Activated naive CD8-positive, alpha-beta T cell treated with anti-CD3 and anti-CD28 coated beads for 36 hours (primary cell): Measurements from ENCODE around the gene NRIP2. TPM values are rescaled to one million over a fixed set of nuclear protein-coding genes. Genes with fewer than 3 reads are reported as not detected.
A peak's percentile ranks its signal among the peaks of the same experiment; 100 is the strongest.
"Not testable (repeated sequence)": the region's sequence is repeated elsewhere in the genome, so short reads cannot be mapped to it uniquely, and the experiment has no call there.

Experiments
- DNase-seq: peaks from one replicate; pipeline ENCODE4 v3.0.0; 2021
- H3K27ac Mint-ChIP-seq: one replicate; pipeline ENCODE4 v1.8.0; 2022; ENCODE audit warnings: mild to moderate bottlenecking, moderate library complexity, mixed read lengths
- H3K27me3 Mint-ChIP-seq: one replicate; pipeline ENCODE4 v1.8.0; 2022; ENCODE audit warnings: mild to moderate bottlenecking, mixed read lengths
- H3K36me3 Mint-ChIP-seq: one replicate; pipeline ENCODE4 v1.8.0; 2021; ENCODE audit warnings: mild to moderate bottlenecking, mixed read lengths
- H3K4me1 Mint-ChIP-seq: one replicate; pipeline ENCODE4 v1.8.0; 2021; ENCODE audit warnings: mixed read lengths
- H3K4me3 Mint-ChIP-seq: one replicate; pipeline ENCODE4 v1.8.0; 2022; ENCODE audit warnings: mild to moderate bottlenecking, moderate library complexity, mixed read lengths
- H3K9me3 Mint-ChIP-seq: one replicate; pipeline ENCODE4 v1.8.0; 2022; ENCODE audit warnings: mixed read lengths
- total RNA-seq, 2 experiments: library from RNA; stranded (reverse); gene quantifications; one replicate each; pipeline ENCODE4 v1.2.3, GENCODE V29; 2021

NRIP2 gene, protein sequence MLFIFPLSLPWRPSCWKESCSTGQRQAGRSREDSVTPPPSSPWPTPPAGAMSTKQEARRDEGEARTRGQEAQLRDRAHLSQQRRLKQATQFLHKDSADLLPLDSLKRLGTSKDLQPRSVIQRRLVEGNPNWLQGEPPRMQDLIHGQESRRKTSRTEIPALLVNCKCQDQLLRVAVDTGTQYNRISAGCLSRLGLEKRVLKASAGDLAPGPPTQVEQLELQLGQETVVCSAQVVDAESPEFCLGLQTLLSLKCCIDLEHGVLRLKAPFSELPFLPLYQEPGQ
- not detected for total RNA-seq

GRCh38 chr12:2834581-2835491, at the start of gene NRIP2:
Gene NRIP2, minus strand, starts transcription at chr12:2835035. Its CDS starts 52 bp downstream, at chr12:2834983.
- Mint-ChIP-seq H3K27ac (peak within 1 kb of the TSS; percentile 14), H3K4me1 (peaks cover 19% of the 10 kb centered on the region), H3K27me3 (no peaks in the 10 kb centered on the region), H3K9me3 (no peaks in the 10 kb centered on the region), H3K4me3 (no peak within 1 kb of the TSS), H3K36me3 (peaks cover 9% of the 10 kb centered on the region)
- DNase-seq: no peak

- Mint-ChIP-seq H3K36me3 (peaks cover 25% of the 10 kb centered on the region), H3K27me3 (no peaks in the 10 kb centered on the region), H3K9me3 (no peaks in the 10 kb centered on the region), H3K4me3 (no peak overlapping the region), H3K27ac (no peak overlapping the region), H3K4me1 (peaks cover 30% of the 10 kb centered on the region)
- DNase-seq: no peak
Measured at GRCh38 chr12:2879853-2880252, 45.0 kb upstream of the NRIP2 start.

GRCh38 chr12:2877953-2878732, 43.3 kb upstream of the NRIP2 start:
- no peak for DNase-seq
- peak overlapping the region; percentile 97 for H3K4me3 Mint-ChIP-seq
- peaks cover 32% of the 10 kb centered on the region for H3K36me3 Mint-ChIP-seq
- H3K9me3 Mint-ChIP-seq: no peaks in the 10 kb centered on the region
- H3K27me3 Mint-ChIP-seq: no peaks in the 10 kb centered on the region
- peak overlapping the region; percentile 97 for H3K27ac Mint-ChIP-seq
- peaks cover 27% of the 10 kb centered on the region for H3K4me1 Mint-ChIP-seq

DNA sequence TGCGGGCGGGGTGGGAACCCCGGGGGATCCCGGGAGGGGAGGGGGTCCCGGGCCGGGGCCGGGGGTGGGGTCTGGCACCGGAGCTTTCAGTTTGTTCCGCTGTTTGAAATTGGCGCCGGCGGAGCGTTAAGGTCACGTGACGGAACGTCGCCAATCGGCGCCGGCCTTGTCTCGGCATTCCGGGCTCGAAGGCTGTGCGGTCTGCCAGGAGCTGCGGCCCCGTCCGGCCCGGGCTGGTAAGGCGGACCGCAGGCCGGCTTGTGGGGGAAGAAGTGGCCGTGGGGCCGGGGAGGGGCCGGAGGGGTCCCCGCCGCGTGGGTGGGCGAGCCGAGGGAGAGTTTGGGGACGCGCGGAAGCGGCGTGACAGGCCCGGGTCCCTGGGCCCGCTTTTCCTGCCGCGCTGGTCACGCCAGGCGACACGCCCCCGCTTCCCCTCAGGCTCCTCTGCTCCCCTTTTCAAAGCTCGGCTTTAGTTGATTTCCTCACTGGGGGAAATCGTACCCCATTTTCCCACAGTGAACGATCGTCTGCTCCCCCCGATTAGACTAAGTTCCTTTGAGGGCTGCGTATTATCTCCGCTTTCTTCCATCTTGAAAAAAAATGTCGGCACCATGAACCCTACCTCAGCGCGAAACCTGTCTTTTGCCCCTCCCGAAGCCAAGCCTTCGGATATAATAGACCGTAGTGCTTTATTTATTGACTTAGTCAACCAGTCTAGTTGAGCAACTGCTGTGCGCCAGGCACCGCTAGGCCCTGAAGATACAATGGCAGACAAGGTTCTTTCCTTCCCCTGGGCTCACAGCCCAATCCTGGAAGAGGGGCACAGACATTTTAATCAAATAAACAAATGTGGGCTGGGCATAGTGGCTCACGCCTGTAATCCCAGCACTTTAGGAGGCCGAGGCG, 42.5 kb upstream of the NRIP2 start, which contains the start of the genes FOXM1 and RHNO1:
Gene FOXM1, minus strand, starts transcription at position 128 of the 906 bp plus-strand sequence. CDS start 2,696 bp downstream, outside the sequence.
Gene RHNO1, plus strand, starts transcription at position 177 of the 906 bp plus-strand sequence. CDS start 8,144 bp downstream, outside the sequence.
- H3K27ac Mint-ChIP-seq: peak within 1 kb of the TSS; percentile 97
- peak within 1 kb of the TSS; percentile 97 for H3K4me3 Mint-ChIP-seq
- H3K4me1 Mint-ChIP-seq: peaks cover 27% of the 10 kb centered on the region
- no peaks in the 10 kb centered on the region for H3K27me3 Mint-ChIP-seq
- peak; percentile 86 for DNase-seq
- no peaks in the 10 kb centered on the region for H3K9me3 Mint-ChIP-seq
- peaks cover 33% of the 10 kb centered on the region for H3K36me3 Mint-ChIP-seq

GRCh38 chr12:2876431-2877046, 41.7 kb upstream of the NRIP2 start:
- Mint-ChIP-seq H3K4me3 (peak overlapping the region; percentile 92), H3K4me1 (peaks cover 25% of the 10 kb centered on the region), H3K9me3 (no peaks in the 10 kb centered on the region), H3K27me3 (no peaks in the 10 kb centered on the region), H3K27ac (peak overlapping the region; percentile 87), H3K36me3 (peaks cover 38% of the 10 kb centered on the region)
- peak; percentile 25 for DNase-seq

- H3K4me3 Mint-ChIP-seq, H3K27me3 Mint-ChIP-seq, H3K4me1 Mint-ChIP-seq, H3K27ac Mint-ChIP-seq, DNase-seq, H3K9me3 Mint-ChIP-seq: not testable (repeated sequence)
- H3K36me3 Mint-ChIP-seq: peaks cover 43% of the 10 kb centered on the region
Measured at GRCh38 chr12:2868986-2869632, 34.3 kb upstream of the NRIP2 start.

DNA sequence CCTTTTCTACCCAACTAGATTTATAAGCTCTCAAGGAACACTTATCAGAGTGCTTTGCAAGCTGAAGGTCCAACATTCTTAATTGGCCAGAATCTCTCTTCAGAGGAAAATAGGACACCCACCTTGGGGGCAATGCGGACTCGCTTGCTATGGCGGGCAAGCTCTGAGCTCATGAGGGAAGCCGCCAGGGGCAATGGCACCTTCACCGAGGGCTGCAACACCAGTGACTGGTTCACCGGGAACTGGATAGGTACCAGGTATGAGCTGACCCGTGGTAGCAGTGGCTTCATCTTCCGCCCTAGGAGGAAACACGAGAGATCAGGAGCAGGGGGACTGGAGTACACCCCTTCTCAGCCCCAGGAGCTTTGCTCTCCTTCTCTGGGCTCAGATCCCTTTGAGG, 29.4 kb upstream of the NRIP2 start:
- Mint-ChIP-seq H3K27me3 (no peaks in the 10 kb centered on the region), H3K27ac (no peak overlapping the region)

GRCh38 chr12:2863402-2863801, 28.6 kb upstream of the NRIP2 start:
- not testable (repeated sequence) for H3K4me1 Mint-ChIP-seq, DNase-seq, H3K27ac Mint-ChIP-seq, H3K4me3 Mint-ChIP-seq, H3K27me3 Mint-ChIP-seq, H3K9me3 Mint-ChIP-seq
- H3K36me3 Mint-ChIP-seq: peaks cover 39% of the 10 kb centered on the region

More for the DNA sequence above, 29.4 kb upstream of the NRIP2 start:
- Mint-ChIP-seq H3K36me3 (peaks cover 43% of the 10 kb centered on the region), H3K9me3 (no peaks in the 10 kb centered on the region), H3K4me3 (no peak overlapping the region), H3K4me1 (peaks cover 4% of the 10 kb centered on the region)
- no peak for DNase-seq

- Mint-ChIP-seq H3K9me3 (no peaks in the 10 kb centered on the region), H3K4me1 (no peaks in the 10 kb centered on the region), H3K36me3 (peaks cover 35% of the 10 kb centered on the region), H3K4me3 (no peak overlapping the region), H3K27me3 (no peaks in the 10 kb centered on the region), H3K27ac (no peak overlapping the region)
- no peak for DNase-seq
Measured at GRCh38 chr12:2862876-2863275, 28.0 kb upstream of the NRIP2 start.

DNA sequence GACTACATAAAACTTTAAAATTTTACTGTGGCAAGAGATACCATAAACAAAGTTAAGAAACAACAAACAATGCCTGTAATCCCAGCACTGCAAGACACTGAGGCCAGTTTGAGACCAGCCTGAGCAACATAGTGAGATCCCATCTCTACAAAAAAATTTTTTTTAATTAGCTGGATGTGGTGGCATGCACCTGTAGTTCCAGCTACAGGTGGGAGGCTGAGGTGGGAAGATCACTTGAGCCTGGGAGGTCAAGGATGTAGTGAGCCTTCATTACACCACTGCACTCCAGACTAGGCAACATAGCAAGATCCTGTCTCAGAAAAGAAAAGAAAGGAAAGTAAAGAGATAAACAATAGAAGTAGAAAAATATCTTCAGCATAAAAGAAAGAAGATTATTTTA, 25.3 kb upstream of the NRIP2 start:
- Mint-ChIP-seq H3K27ac (no peak overlapping the region), H3K4me1 (no peaks in the 10 kb centered on the region), H3K4me3 (no peak overlapping the region), H3K36me3 (peaks cover 24% of the 10 kb centered on the region), H3K27me3 (no peaks in the 10 kb centered on the region), H3K9me3 (no peaks in the 10 kb centered on the region)
- DNase-seq: no peak

DNA sequence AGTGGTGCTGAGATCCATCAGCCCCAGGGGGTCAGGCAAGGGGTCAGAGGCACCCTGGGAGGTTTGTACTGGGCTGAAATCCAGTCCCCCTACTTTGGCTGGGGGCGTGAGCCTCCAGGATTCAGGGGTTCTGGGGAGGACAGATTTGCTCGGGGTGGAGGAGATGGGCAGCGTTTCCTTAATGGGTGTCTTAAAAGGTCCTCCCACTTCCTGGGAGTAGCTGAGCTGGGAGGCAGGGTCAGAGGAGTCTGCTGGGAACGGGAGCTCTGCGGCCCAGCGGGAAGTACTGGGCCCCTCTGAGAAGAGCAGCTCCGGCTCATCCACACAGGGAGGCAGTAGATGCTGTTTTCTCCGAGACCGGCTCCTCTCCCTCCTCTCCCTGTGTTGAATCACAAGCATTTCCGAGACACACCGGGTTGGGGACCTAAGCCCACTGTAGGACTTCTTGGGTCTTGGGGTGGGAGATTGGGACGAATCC, 24.1 kb upstream of the NRIP2 start:
- no peak for DNase-seq
- Mint-ChIP-seq H3K36me3 (peaks cover 15% of the 10 kb centered on the region), H3K27me3 (no peaks in the 10 kb centered on the region), H3K9me3 (no peaks in the 10 kb centered on the region), H3K27ac (no peak overlapping the region), H3K4me3 (no peak overlapping the region), H3K4me1 (no peaks in the 10 kb centered on the region)

DNA sequence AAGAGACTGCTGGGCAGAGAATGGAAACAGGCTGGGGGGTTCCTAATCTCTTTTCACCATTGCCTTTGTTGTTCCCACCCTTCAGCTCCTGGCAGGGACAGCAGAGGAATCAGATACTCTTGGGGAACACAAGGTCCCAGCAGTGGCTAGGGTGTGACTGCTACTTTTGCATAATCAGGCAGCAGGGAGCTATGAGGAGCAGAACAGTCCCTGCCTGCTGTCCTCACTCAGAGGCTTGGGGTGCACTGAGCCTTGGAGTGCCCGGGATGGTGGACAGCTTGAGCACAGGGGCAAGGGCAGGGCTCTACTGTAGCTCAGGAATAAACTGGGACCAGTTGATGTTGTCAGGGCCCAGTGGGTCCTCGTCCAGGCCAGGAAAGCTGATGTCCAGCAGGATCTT, 23.5 kb upstream of the NRIP2 start:
- no peaks in the 10 kb centered on the region for H3K4me1 Mint-ChIP-seq
- H3K36me3 Mint-ChIP-seq: peaks cover 12% of the 10 kb centered on the region
- no peaks in the 10 kb centered on the region for H3K9me3 Mint-ChIP-seq
- H3K4me3 Mint-ChIP-seq: no peak overlapping the region
- no peaks in the 10 kb centered on the region for H3K27me3 Mint-ChIP-seq
- no peak overlapping the region for H3K27ac Mint-ChIP-seq
- no peak for DNase-seq

DNA sequence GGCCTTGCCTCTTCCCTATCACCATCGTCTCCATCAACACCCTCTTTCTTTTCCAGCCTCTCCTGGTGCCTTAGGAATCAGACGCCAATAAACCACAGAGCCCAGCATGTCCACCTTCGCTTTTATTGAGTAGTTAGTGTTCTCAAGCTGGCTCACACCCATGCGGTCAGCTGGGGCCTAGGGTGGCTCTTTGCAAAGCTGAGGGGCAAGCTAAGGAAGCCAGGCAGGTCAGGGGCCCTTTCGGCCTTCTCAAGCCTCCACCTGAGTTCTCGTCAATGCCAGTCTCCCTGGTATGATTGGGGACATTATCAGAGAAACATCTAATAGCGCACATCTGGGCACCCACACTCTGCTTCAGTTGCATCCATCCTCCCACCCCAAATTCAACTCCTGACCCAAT, 22.7 kb upstream of the NRIP2 start:
- no peak overlapping the region for H3K27ac Mint-ChIP-seq
- H3K4me3 Mint-ChIP-seq: no peak overlapping the region
- no peaks in the 10 kb centered on the region for H3K9me3 Mint-ChIP-seq
- DNase-seq: no peak
- H3K36me3 Mint-ChIP-seq: peaks cover 8% of the 10 kb centered on the region
- H3K27me3 Mint-ChIP-seq: no peaks in the 10 kb centered on the region
- no peaks in the 10 kb centered on the region for H3K4me1 Mint-ChIP-seq
